Muscle of arm (tissue), 14 donors: Measurements from ENCODE around the gene GGCX. TPM values are rescaled to one million over a fixed set of nuclear protein-coding genes. Genes with fewer than 3 reads are reported as not detected.
A peak's percentile ranks its signal among the peaks of the same experiment; 100 is the strongest.
"Not testable (repeated sequence)": the region's sequence is repeated elsewhere in the genome, so short reads cannot be mapped to it uniquely, and the experiment has no call there.

Experiments used
- DNase-seq: peaks from one replicate; pipeline ENCODE4 v3.0.0-alpha.2; 2013
- long read RNA-seq, 11 donors: transcript quantifications; one replicate each; lab custom pipeline, GENCODE V29; 2026
- polyA plus RNA-seq, 12 donors: library from polyadenylated mRNA; unstranded; fragments of 120-200 nt; gene quantifications; one replicate each; pipeline ENCODE4 v1.2.1, GENCODE V29; 2013; ENCODE audit not compliant: insufficient read length in 12 of 12

The GGCX gene
- 10 to 100 TPM in 11 of 12 donors, not detected in 1; 10.1 to 26.8 (median 23.1) TPM for polyA plus RNA-seq
- long read RNA-seq, donor 1, partial matches to known transcripts, result 0 of 4 reads
- long read RNA-seq, donor 1, other reads (novel, unspliced or antisense), result 0 of 4 reads
- long read RNA-seq, donor 2, full-length matches to known transcripts, result 8 of 8 reads
- long read RNA-seq, donor 2, partial matches to known transcripts, result 0 of 8 reads
- long read RNA-seq, donor 2, other reads (novel, unspliced or antisense), result 0 of 8 reads
- long read RNA-seq, donor 3, partial matches to known transcripts, result 30 of 51 reads
- long read RNA-seq, donor 3, other reads (novel, unspliced or antisense), result 15 of 51 reads
- long read RNA-seq, donor 4, partial matches to known transcripts, result 0 of 4 reads
- long read RNA-seq, donor 4, other reads (novel, unspliced or antisense), result 0 of 4 reads
- long read RNA-seq, donor 5, full-length matches to known transcripts, result 13 of 165 reads
- long read RNA-seq, donor 5, partial matches to known transcripts, result 97 of 165 reads
- long read RNA-seq, donor 5, other reads (novel, unspliced or antisense), result 55 of 165 reads
- long read RNA-seq, donor 6, partial matches to known transcripts, result 0 of 4 reads
- long read RNA-seq, donor 6, other reads (novel, unspliced or antisense), result 0 of 4 reads
- long read RNA-seq, donor 7, transcript GGCX-210 (3 exons, 684 nt), result major isoform, 6 of 8 reads
- long read RNA-seq, donor 7, partial matches to known transcripts, result 0 of 8 reads
- long read RNA-seq, donor 7, other reads (novel, unspliced or antisense), result 0 of 8 reads
- long read RNA-seq, donor 8, partial matches to known transcripts, result 0 of 5 reads
- long read RNA-seq, donor 8, other reads (novel, unspliced or antisense), result 0 of 5 reads
- long read RNA-seq, donor 9, full-length matches to known transcripts, result 9 of 9 reads
- long read RNA-seq, donor 9, partial matches to known transcripts, result 0 of 9 reads
- long read RNA-seq, donor 9, other reads (novel, unspliced or antisense), result 0 of 9 reads
- long read RNA-seq, donor 10, full-length matches to known transcripts, result 3 of 3 reads
- long read RNA-seq, donor 10, partial matches to known transcripts, result 0 of 3 reads
- long read RNA-seq, donor 10, other reads (novel, unspliced or antisense), result 0 of 3 reads
- long read RNA-seq, donor 11, full-length matches to known transcripts, result 9 of 20 reads
- long read RNA-seq, donor 11, partial matches to known transcripts, result 0 of 20 reads
- long read RNA-seq, donor 11, other reads (novel, unspliced or antisense), result 11 of 20 reads

GRCh38 chr2:85561280-85562212 is at the start of gene GGCX:
TSS of gene GGCX (minus strand) at chr2:85561493. CDS start at chr2:85561428, 65 bp downstream.
- DNase-seq, result peak; percentile 95

DNA sequence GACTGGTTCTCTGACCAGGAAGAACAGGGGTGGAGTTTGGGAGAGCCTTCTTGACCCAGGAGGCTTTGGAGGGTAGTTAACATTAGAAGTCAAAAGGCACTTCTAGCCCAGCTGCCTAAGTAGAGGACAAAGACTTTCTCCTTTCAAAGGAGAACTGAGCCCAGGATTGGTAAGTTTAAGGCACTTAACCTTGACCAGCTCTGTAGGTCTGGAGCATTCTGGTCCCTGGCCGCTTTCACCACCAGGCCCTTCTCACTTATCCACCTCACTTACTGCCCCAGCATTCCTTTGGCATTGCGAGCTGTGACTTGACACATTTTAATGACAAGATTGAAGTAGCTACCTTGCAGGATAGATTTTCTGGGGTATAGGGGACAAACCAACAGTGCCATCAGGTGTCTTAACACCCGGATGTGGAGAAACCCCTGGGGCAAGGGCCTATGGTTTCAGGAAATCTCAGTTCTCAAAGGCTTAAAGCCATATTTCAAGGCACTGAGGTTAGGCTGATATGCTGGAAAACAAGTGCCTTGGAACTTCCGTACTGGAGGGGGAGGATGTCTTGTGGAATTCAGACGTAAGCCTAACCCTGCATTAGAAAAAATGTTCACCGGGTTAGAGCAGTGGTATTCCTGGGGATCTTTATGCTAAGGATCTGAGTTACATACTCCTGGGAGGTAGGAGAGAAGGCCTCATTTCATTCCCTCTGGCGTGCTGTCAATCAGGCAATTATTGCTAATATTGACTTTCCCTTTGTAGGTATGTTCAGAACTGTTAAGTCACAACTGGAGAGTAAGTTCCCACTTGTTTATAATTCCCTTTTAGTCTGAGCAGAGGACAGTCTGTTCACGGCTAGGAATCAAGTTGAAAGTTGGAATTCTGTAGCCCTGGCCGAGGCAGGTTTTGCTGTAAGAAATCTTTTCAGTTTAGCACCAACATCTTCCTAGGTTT is 46.2 kb upstream of the GGCX start:
- DNase-seq, result no peak

DNA sequence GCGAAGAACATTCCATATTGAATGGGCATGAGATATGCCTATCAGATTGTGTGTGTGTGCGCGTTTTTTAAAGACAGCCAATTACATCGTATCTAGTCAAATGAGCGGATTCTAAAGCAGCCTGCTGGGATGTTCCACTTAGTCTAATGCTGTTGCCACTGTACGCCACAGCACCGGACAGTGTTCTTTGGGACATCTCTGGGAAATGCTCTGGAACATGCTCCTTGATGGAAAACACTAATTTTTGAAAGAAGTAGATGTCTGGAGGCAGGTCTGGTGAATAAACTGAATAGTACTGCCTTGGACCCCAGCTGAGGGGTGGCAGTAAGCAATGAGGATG is 44.8 kb upstream of the GGCX start:
- no peak for DNase-seq

DNA sequence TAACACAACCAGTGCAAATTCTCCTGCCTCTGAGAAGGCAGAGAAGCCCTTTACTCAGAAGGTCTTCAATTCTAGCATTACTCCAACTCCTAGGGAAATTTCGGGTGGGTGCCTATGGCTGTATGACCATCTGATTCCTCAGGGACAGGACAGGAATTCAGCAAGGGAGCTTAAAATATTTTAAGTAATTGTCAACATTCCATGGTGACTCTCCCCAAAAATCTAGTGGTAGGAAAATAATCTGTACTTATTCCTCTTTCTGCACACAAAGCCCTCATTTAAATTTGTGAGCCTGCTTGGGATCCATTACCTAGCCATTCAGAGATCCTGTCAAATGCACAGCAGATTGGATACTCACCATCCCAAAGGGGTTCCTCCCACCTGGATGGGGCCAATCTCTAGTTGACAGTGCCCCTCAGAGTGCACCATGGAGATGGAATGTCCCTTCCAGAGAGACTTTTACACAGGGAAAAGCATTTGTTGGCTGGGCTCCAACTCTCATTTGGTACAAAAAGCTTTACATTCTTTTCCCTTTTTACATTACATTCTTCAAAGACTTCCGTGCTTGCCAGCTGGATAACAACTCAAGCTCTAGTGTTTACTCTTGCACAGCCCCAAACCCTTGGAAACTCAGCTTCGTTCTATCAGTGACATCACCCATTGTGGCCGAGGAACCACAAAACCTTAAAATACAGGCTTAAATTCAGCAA is 44.3 kb upstream of the GGCX start:
- no peak for DNase-seq

DNA sequence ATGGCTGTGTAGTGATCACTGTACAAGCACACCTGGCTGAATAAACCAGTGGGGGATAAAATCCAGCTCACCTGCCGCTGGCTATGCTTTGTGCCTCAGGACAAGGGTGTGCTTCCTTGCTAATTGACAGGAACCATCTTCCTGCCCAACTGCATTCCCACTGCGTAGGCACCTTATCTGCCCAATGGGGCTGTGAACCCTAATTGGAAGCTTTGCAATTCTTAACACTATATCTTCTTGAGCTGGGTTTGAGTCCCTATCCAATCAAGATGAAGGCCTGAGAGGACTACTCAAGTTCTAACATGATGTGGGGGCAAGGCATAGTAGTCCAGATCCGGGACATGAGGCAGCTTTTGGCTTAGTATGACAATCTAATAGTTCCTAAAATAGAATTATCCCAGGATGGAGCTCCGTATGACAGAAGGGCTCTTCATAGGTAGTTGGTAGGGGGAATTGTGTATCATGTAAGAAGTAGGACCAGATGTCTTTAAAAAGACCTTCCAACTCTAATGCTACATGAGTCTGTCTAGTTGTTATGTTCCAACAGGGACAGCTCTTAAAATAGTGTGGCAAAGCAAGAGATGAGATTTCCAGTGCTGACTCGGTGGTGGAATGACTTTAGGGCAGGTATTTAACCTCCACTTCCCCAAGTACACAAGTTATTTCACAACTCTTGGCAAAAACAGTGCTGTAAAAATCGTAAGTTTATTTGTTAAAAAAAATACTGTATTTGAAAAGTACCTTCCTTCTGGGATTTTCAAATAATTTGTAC is 43.5 kb upstream of the GGCX start:
- DNase-seq, result no peak

- not testable (repeated sequence) for DNase-seq
Measured at GRCh38 chr2:85604133-85604444, 42.8 kb upstream of the GGCX start.

GRCh38 chr2:85602476-85603234 is 41.4 kb upstream of the GGCX start, which contains the start of gene TMEM150A:
TSS of gene TMEM150A (minus strand) at chr2:85602698. CDS start at chr2:85601948, 750 bp downstream.
- DNase-seq, result peak; percentile 90

- no peak for DNase-seq
Measured at GRCh38 chr2:85601771-85602475, 40.6 kb upstream of the GGCX start.

GRCh38 chr2:85600951-85601770 is 39.9 kb upstream of the GGCX start:
- no peak for DNase-seq

DNA sequence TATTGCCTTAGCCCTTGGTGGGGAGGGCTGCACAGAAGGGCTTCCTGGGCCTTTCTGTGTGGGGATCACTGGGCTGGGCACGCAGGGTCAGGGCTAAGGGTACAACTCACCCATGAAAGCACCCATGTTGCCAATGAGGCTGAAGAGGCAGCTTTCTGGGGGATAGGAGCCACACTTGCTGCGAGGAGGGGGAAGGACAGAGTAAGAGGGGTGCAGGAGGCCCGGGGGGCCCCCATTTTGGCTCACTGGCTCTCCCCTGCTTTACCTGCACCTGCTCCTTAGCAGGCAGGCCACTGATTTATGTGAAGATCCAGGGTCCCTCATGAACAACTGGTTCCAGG is 38.9 kb upstream of the GGCX start:
- DNase-seq, result no peak

DNA sequence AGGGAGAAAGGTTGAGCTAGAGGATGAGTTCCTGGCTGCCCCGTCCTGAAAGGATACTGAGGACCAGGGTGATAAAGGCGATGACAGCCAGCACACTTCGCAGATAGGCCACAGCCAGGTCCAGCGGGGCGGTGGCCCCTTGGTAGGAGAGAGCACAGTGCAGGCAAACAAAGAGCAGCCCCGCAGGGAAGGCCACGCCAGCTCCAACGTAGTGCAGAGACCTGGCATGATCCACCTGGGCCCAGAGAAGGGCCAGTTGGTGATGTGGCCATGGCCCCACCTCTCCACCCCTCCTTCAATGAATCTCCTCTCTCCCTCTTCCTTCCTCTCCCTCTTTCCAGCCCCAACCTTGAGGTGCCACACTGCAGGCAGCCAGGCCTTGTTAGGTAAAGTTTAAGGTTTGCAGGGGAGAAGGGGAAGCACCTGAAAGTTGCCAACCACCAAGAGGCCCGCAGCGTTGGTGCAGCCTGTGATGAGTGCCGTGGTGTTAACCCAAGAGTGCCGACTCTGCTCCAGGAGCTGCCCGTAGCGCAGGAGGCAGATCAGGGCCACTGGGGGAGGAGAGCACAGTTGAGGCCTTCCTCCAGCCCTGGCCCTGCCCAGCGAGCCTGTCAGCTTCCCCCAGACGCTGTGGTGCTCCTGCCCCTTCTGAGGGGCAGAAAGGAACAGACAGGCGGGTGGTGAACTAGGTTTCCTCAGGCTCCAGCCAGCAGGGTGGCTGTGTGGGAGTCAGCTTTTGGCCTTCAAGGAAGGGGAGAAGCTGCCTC is 38.4 kb upstream of the GGCX start:
- no peak for DNase-seq

GRCh38 chr2:85598594-85599340 is 37.5 kb upstream of the GGCX start:
- DNase-seq, result no peak

- DNase-seq, result no peak
Measured at GRCh38 chr2:85597241-85597640, 35.9 kb upstream of the GGCX start.

DNA sequence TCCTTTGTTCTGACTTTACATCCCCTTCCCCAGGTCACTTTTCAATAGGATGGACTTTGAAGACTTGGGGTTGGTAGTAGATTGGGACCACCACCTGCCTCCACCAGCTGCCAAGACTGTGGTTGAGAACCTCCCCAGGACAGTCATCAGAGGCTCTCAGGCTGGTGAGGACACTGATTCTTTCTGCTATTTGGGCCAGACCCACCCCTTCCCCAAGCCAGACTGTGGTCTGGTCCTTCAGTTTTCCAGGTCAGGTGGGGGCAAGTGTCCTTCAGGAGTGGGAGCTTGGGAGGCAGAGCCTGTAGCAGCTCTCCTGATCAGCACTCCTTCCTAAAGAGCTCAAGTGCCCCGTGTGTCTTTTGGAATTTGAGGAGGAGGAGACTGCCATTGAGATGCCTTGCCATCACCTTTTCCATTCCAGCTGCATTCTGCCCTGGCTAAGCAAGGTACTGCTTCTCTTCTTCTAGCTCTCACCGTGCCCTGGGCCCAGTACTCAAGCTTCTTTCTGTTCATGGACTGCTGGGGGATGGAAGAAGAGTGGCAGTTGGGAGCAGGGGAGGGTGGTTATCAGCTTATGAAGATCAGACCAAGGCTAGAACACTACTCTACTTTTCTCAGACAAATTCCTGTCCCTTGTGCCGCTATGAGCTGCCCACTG is 35.3 kb upstream of the GGCX start:
- no peak for DNase-seq
